Measurements from ENCODE around the gene PIK3R5.

DNA sequence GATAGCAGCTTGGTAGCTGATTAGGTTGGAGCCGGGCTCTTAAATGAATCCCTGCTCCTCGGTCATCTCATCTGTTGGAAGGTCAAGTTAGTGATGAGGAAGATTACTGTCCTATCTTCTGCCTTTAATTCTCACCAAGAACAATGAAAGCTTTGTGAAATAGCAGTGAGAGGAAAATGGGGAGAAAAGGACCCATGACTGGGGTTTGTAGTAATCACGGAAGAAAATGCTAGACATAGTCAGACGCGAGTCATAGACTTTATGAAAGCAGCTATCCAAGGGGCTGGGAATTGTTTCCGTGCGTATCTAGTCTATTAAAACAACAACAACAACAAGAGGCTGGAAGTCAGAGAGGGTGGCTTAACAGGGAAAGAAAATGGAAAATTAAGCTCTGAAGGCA lies 18.3 kb downstream of the PIK3R5 start:
- TF ChIP-seq, protein P1, sequence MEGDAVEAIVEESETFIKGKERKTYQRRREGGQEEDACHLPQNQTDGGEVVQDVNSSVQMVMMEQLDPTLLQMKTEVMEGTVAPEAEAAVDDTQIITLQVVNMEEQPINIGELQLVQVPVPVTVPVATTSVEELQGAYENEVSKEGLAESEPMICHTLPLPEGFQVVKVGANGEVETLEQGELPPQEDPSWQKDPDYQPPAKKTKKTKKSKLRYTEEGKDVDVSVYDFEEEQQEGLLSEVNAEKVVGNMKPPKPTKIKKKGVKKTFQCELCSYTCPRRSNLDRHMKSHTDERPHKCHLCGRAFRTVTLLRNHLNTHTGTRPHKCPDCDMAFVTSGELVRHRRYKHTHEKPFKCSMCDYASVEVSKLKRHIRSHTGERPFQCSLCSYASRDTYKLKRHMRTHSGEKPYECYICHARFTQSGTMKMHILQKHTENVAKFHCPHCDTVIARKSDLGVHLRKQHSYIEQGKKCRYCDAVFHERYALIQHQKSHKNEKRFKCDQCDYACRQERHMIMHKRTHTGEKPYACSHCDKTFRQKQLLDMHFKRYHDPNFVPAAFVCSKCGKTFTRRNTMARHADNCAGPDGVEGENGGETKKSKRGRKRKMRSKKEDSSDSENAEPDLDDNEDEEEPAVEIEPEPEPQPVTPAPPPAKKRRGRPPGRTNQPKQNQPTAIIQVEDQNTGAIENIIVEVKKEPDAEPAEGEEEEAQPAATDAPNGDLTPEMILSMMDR (IDR thresholded peaks at IDR 0.05; ENCODE audit: insufficient read depth, low read depth, low read length): no peak
- TF ChIP-seq EZH2 (IDR thresholded peaks at IDR 0.05; ENCODE audit: insufficient read depth, low read length): no peak

All from astrocyte (in vitro differentiated cells and primary cell).